Lung (tissue), 12 donors: ENCODE measurements around the gene RCOR3. TPM values are rescaled to one million over a fixed set of nuclear protein-coding genes. Genes with fewer than 3 reads are reported as not detected.
"Not testable (repeated sequence)": the region's sequence is repeated elsewhere in the genome, so short reads cannot be mapped to it uniquely, and the experiment has no call there.

ENCODE experiments used
- ATAC-seq: fragments of 200-7000 bp; cut with Tn5 transposase; one replicate; pipeline ENCODE4 v1.9.1; 2020; ENCODE audit warnings: moderate number of reproducible peaks; ENCODE audit not compliant: insufficient read depth, low FRiP score
- DNase-seq, 3 donors: peaks; one replicate each; pipeline ENCODE4 v3.0.0-alpha.2; 2013 to 2017
- H3K27ac ChIP-seq, 2 donors: one replicate each; pipeline ENCODE4 v1.5.1; 2013; ENCODE audit warnings: mild to moderate bottlenecking in 2 of 2, moderate library complexity in 2 of 2, control low read depth in 1 of 2, inconsistent platforms in 1 of 2, low read depth in 1 of 2, low read length in 1 of 2
- H3K27me3 ChIP-seq, 3 donors: one replicate each; pipeline ENCODE4 v1.5.1; 2013; ENCODE audit warnings: low read length in 2 of 3; ENCODE audit not compliant: control insufficient read depth in 3 of 3, insufficient read depth in 3 of 3
- H3K36me3 ChIP-seq, 4 donors: one replicate each; pipeline ENCODE4 v1.5.1; 2013; ENCODE audit warnings: low read length in 4 of 4, mild to moderate bottlenecking in 1 of 4, moderate library complexity in 1 of 4; ENCODE audit not compliant: control insufficient read depth in 4 of 4, insufficient read depth in 4 of 4
- H3K4me1 ChIP-seq, 5 donors: one replicate each; pipeline ENCODE4 v1.5.1; 2013; ENCODE audit warnings: low read length in 5 of 5, mild to moderate bottlenecking in 2 of 5, moderate library complexity in 1 of 5; ENCODE audit not compliant: control insufficient read depth in 5 of 5, insufficient read depth in 5 of 5
- H3K4me3 ChIP-seq: one replicate; pipeline ENCODE4 v1.5.1; 2013; ENCODE audit warnings: mild to moderate bottlenecking, control low read depth, moderate library complexity
- H3K9ac ChIP-seq, 2 donors: one replicate each; pipeline ENCODE4 v1.5.1; 2013; ENCODE audit warnings: low read length in 2 of 2, control low read depth in 1 of 2; ENCODE audit not compliant: insufficient read depth in 1 of 2
- H3K9me3 ChIP-seq, 4 donors: one replicate each; pipeline ENCODE4 v1.5.1; 2013; ENCODE audit warnings: low read length in 3 of 4, mild to moderate bottlenecking in 1 of 4, moderate library complexity in 1 of 4; ENCODE audit not compliant: control insufficient read depth in 4 of 4, insufficient read depth in 3 of 4
- CTCF ChIP-seq: IDR thresholded peaks from 2 replicates; pipeline ENCODE4 v1.5.1; 2012; ENCODE audit warnings: mild to moderate bottlenecking; ENCODE audit errors: control extremely low read depth, extremely low read depth
- WGBS, 2 donors: extraction: QIAGEN DNeasy Blood & Tissue Kit; methylation state at CpG; one replicate each; pipeline ENCODE4 v1.1.7; 2013; 5-methylcytosine and 5-hydroxymethylcytosine counted together
- polyA plus RNA-seq, 2 donors: library from polyadenylated mRNA; stranded (reverse); fragments of 200-250 nt; gene quantifications; one replicate each; pipeline ENCODE4 v1.2.1, GENCODE V29; 2013
- total RNA-seq, 2 donors: library from RNA; depleted of rRNA in 1 of 2; stranded (reverse); fragments of >200 nt in 1 of 2; gene quantifications; one replicate each; pipeline ENCODE4 v1.2.1, GENCODE V29; 2014 to 2021
- donor health status: control.
- donor health status: control.
- donor health status: Bipolar disorder and iron deficiency.
- donor health status: healthy.
- donor health status: DM: yes; HTN: yes; CAD: no.

Gene RCOR3
- total and polyA plus RNA-seq, 4 donors: 16.6 to 102 (median 34.4) TPM

- Histone ChIP-seq H3K27ac (no peak overlapping the region), H3K9me3 (no peaks in the 10 kb centered on the region), H3K36me3 (peaks cover 0 to 3% (median 1%) of the 10 kb centered on the region in 4 donors), H3K9ac (no peak overlapping the region), H3K4me1 (peaks cover 0 to 6% (median 0%) of the 10 kb centered on the region in 5 donors), H3K4me3 (no peak overlapping the region), H3K27me3 (no peaks in the 10 kb centered on the region)
- ATAC-seq (no peak), DNase-seq (peak in 1 of 3 donors; percentile 59)
- TF ChIP-seq CTCF: no peak
- WGBS, 2 donors: 70 to 94% methylated on average over 2 of the region's 2 CpGs
Observed at GRCh38 chr1:211349741-211350140, 90.6 kb downstream of the RCOR3 start.

GRCh38 chr1:211352055-211352454 is 92.9 kb downstream of the RCOR3 start:
- not testable (repeated sequence) for H3K9me3 ChIP-seq, H3K4me3 ChIP-seq, H3K27ac ChIP-seq, DNase-seq, H3K36me3 ChIP-seq, H3K9ac ChIP-seq, H3K4me1 ChIP-seq, ATAC-seq, H3K27me3 ChIP-seq
- WGBS, 2 donors: 96 to 99% methylated on average over 3 of the region's 3 CpGs

GRCh38 chr1:211352465-211352864 is 93.3 kb downstream of the RCOR3 start:
- no peak overlapping the region for H3K27ac ChIP-seq
- H3K36me3 ChIP-seq: peaks cover 0 to 7% (median 1%) of the 10 kb centered on the region in 4 donors
- H3K9ac ChIP-seq: no peak overlapping the region
- ATAC-seq: no peak
- H3K4me3 ChIP-seq: no peak overlapping the region
- no peak for DNase-seq
- peaks cover 0 to 3% (median 0%) of the 10 kb centered on the region in 5 donors for H3K4me1 ChIP-seq
- no peak for TF ChIP-seq CTCF
- H3K9me3 ChIP-seq: no peaks in the 10 kb centered on the region
- 91 to 93% methylated on average over 2 of the region's 2 CpGs for WGBS, 2 donors
- no peaks in the 10 kb centered on the region for H3K27me3 ChIP-seq

GRCh38 chr1:211352985-211353515 is 93.9 kb downstream of the RCOR3 start:
- Histone ChIP-seq H3K36me3 (peaks cover 0 to 7% (median 1%) of the 10 kb centered on the region in 4 donors), H3K4me1 (peaks cover 0 to 2% (median 0%) of the 10 kb centered on the region in 5 donors), H3K4me3 (no peak overlapping the region), H3K9me3 (no peaks in the 10 kb centered on the region), H3K27me3 (no peaks in the 10 kb centered on the region), H3K9ac (no peak overlapping the region), H3K27ac (no peak overlapping the region)
- DNase-seq (no peak), ATAC-seq (peak; percentile 38)
- 50 to 66% methylated on average over 8 of the region's 8 CpGs for WGBS, 2 donors
- peak; percentile 41 for TF ChIP-seq CTCF
